Neuron (in vitro differentiated cells): Measurements from ENCODE around the gene MAST4.
A peak's percentile ranks its signal among the peaks of the same experiment; 100 is the strongest.

Experiments
- H2AFZ ChIP-seq: one replicate; pipeline ENCODE4 v1.6.1; 2013; ENCODE audit warnings: low read depth, mild to moderate bottlenecking, inconsistent platforms, low read length, moderate library complexity
- H3K27me3 ChIP-seq: one replicate; pipeline ENCODE4 v1.6.1; 2013; ENCODE audit warnings: low read length; ENCODE audit not compliant: insufficient read depth
- H3K36me3 ChIP-seq: one replicate; pipeline ENCODE4 v1.6.1; 2013; ENCODE audit warnings: low read length; ENCODE audit not compliant: insufficient read depth
- H3K4me1 ChIP-seq: one replicate; pipeline ENCODE4 v1.6.1; 2013; ENCODE audit warnings: low read length; ENCODE audit not compliant: insufficient read depth
- H3K4me3 ChIP-seq: 2 replicates; pipeline ENCODE4 v1.5.1; 2013; ENCODE audit warnings: mild to moderate bottlenecking, low read length, moderate library complexity
- H3K9me3 ChIP-seq: one replicate; pipeline ENCODE4 v1.6.1; 2013; ENCODE audit warnings: low read length

MAST4 gene

GRCh38 chr5:66826263-66826662, 230.1 kb downstream of the MAST4 start:
- Histone ChIP-seq H3K4me1 (peaks cover 21% of the 10 kb centered on the region), H3K4me3 (no peak overlapping the region), H3K27me3 (no peaks in the 10 kb centered on the region), H3K36me3 (no peaks in the 10 kb centered on the region), H2AFZ (no peak overlapping the region), H3K9me3 (no peaks in the 10 kb centered on the region)

DNA sequence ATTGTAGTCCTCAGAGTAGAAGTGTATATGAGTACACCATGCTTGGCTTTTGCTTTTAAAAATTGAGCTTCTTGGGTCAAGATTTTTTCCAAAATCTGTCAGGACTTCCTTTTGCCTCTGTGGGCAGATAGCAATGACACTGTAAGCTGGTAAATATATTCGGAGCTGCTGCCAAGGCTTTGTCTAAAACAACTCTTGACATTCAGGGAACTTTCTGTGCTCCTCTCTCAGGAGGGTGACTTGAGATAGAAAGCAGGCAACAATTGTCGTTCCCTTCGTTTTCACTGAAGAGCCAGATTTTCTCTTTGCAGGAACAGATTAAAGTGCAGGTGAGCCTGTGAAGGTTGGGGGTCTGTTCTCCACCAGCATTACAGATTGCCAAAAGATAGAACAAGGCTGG, 230.5 kb downstream of the MAST4 start:
- H3K9me3 ChIP-seq: no peaks in the 10 kb centered on the region
- no peaks in the 10 kb centered on the region for H3K36me3 ChIP-seq
- no peaks in the 10 kb centered on the region for H3K27me3 ChIP-seq
- H3K4me3 ChIP-seq: no peak overlapping the region
- H2AFZ ChIP-seq: no peak overlapping the region
- peaks cover 21% of the 10 kb centered on the region for H3K4me1 ChIP-seq

DNA sequence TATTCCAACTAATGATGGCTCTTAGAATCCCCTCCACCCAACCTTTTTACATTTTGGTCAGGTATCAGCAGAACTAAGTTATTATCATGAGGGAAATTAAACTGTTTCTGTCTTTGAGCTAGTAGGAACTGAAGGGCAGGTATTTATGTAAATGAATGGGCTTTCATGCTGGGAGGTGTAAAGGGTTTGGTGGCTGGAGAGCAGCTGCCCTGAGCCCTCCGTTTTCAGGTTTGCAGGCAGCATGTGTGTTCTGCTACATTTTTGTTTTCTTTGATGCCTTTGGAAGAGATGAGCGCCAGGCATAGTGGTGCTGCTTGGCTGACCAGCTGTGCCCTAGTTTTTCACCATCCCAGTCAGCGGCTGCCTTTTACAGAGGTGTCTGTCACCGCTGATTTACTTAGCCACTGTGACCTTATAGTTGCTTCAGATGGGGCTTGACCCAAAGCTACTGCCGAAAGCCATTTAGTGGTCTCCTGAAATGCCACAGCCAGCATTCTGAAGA, 231.9 kb downstream of the MAST4 start:
- H3K4me3 ChIP-seq: peak overlapping the region; percentile 28
- H3K9me3 ChIP-seq: no peaks in the 10 kb centered on the region
- H3K27me3 ChIP-seq: no peaks in the 10 kb centered on the region
- H3K36me3 ChIP-seq: no peaks in the 10 kb centered on the region
- peaks cover 21% of the 10 kb centered on the region for H3K4me1 ChIP-seq
- H2AFZ ChIP-seq: no peak overlapping the region

- peak overlapping the region; percentile 28 for H3K4me3 ChIP-seq
Observed at GRCh38 chr5:66828548-66829357, 232.6 kb downstream of the MAST4 start.

DNA sequence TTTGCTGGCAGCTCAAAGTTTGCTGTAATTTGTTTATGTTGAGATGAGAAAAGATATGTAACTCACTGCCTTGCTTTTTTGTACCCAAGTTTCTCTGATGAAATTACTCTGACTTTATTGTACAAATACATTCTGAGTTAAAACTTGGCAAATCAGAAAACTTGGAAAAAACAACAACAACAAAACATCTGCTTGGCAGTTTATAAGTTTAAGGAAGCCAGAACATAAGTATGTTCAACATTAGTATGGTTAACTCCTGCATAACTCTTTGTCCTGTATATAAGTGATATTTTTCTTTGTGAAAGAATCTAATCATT, 233.1 kb downstream of the MAST4 start:
- Histone ChIP-seq H3K4me3 (peak overlapping the region; percentile 28), H2AFZ (peak overlapping the region; percentile 19), H3K27me3 (no peaks in the 10 kb centered on the region), H3K9me3 (no peaks in the 10 kb centered on the region), H3K4me1 (peaks cover 21% of the 10 kb centered on the region), H3K36me3 (no peaks in the 10 kb centered on the region)

More at GRCh38 chr5:66828548-66829357, 232.6 kb downstream of the MAST4 start:
- H3K27me3 ChIP-seq: no peaks in the 10 kb centered on the region
- no peaks in the 10 kb centered on the region for H3K9me3 ChIP-seq
- peak overlapping the region; percentile 19 for H2AFZ ChIP-seq
- peaks cover 21% of the 10 kb centered on the region for H3K4me1 ChIP-seq
- H3K36me3 ChIP-seq: no peaks in the 10 kb centered on the region

DNA sequence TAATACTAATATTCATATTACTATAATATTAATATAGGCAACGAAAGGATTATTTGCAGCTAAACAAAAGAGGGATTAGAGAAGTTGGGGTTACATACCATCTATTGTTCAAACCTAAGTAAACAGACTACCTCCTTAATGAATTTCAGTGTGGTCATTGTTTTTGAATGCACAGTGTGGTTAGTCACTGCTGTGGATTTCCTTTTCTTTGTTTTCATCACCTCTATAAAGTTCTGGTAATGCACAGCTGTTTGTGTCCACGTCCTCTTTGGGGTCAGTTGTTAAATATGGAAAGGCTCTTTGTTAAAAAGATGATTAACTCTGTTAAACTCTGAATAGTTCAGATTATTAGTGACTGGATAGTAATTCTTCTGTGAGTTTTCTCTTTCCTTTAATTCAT, 233.6 kb downstream of the MAST4 start:
- Histone ChIP-seq H3K9me3 (no peaks in the 10 kb centered on the region), H3K36me3 (no peaks in the 10 kb centered on the region), H3K4me1 (peaks cover 21% of the 10 kb centered on the region), H2AFZ (no peak overlapping the region), H3K27me3 (no peaks in the 10 kb centered on the region), H3K4me3 (no peak overlapping the region)

DNA sequence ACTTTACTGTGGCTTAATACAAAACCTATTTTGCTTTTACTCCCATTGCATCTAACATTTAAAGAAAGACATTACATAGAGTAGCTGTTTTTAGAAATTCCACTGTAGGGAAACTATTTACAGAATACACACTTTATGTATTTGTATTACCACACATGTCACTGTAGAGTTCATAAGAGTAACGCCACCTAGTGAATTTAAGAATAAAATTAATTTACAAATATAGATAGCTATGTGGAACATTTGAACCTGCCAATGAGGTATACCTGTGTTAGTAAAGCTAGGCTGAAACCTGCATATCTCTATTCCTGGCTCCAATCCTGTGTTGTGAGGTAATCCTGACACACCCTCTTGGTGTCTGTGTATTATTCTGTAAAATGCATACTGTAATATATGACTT, 234.4 kb downstream of the MAST4 start:
- H2AFZ ChIP-seq: no peak overlapping the region
- no peaks in the 10 kb centered on the region for H3K36me3 ChIP-seq

DNA sequence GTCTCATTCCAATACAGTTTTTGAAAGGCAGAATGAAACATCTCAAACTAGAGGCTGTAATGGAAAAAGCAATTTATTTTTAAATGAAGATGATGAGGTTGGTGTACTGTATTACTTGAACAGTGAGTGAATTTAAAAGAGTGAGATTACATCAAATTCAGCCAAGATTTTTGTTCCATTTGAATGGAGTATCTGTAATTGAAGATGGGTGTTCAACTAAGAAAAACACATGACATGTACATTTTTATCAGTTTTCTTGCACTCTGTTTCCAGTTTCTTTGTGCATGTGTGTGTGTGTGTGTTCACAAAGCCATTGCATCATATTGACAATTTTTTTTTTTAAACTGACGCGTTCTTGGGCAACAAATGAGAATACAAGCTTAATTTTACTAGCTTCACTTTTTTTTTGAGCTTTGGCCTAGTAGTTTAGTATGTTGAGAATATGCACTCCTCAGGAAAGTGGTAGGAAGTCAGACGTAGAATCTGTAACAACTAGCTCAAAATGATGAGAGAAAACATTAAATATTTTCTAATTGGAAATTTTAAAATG, 243.5 kb downstream of the MAST4 start:
- Histone ChIP-seq H2AFZ (no peak overlapping the region), H3K27me3 (no peaks in the 10 kb centered on the region), H3K4me3 (no peak overlapping the region), H3K9me3 (no peaks in the 10 kb centered on the region), H3K4me1 (peaks cover 20% of the 10 kb centered on the region), H3K36me3 (no peaks in the 10 kb centered on the region)

More for the DNA sequence above, 234.4 kb downstream of the MAST4 start:
- Histone ChIP-seq H3K4me1 (peaks cover 21% of the 10 kb centered on the region), H3K4me3 (no peak overlapping the region), H3K9me3 (no peaks in the 10 kb centered on the region), H3K27me3 (no peaks in the 10 kb centered on the region)

- Histone ChIP-seq H3K27me3 (no peaks in the 10 kb centered on the region), H3K36me3 (no peaks in the 10 kb centered on the region)
Observed at GRCh38 chr5:66840511-66841013, 244.4 kb downstream of the MAST4 start.

GRCh38 chr5:66841264-66841663, 245.1 kb downstream of the MAST4 start:
- no peak overlapping the region for H2AFZ ChIP-seq
- H3K4me1 ChIP-seq: peaks cover 20% of the 10 kb centered on the region
- no peak overlapping the region for H3K4me3 ChIP-seq
- H3K36me3 ChIP-seq: no peaks in the 10 kb centered on the region
- H3K27me3 ChIP-seq: no peaks in the 10 kb centered on the region
- no peaks in the 10 kb centered on the region for H3K9me3 ChIP-seq

More at GRCh38 chr5:66840511-66841013, 244.4 kb downstream of the MAST4 start:
- H3K4me1 ChIP-seq: peaks cover 20% of the 10 kb centered on the region
- H3K4me3 ChIP-seq: no peak overlapping the region
- no peak overlapping the region for H2AFZ ChIP-seq
- H3K9me3 ChIP-seq: no peaks in the 10 kb centered on the region

DNA sequence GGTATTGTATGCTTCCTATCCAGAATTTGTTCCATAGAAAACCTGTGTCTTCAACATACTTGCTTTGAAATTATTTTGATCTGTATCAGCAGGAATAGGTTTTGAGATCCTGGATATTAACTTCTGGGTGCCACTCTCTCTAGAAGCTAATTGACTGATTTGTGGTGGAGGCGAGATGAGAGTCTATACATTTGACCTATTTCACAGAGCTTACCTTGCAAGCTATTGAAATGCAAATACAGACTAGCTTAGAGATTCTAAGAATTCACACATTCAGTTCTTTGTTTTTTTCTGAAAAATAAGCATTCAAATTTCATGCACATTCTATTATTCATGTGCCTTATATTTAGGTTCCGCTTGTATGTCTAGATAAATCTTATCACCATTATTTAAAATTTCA, 246.3 kb downstream of the MAST4 start:
- H2AFZ ChIP-seq: no peak overlapping the region

DNA sequence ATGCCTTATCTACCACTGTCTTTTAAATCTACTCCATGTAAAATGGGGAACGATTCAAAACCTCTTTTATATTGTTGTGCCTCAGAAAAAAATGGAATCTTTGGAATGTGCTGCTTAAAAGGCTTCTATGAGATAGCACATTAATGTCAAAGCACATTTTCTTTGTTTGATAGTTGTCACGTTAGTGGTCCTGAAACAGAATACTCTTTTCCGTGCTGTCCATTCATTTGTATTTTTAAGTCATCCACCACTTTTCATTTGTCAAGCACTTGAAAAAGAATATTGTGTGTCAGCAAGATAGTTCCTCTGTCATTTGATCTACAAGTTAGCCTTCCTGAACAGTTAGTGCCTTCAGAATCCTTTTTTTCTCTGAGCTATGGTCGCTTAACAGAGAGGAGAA, 246.9 kb downstream of the MAST4 start:
- H3K36me3 ChIP-seq: no peaks in the 10 kb centered on the region
- H3K4me3 ChIP-seq: no peak overlapping the region
- peak overlapping the region; percentile 12 for H2AFZ ChIP-seq
- H3K9me3 ChIP-seq: no peaks in the 10 kb centered on the region
- H3K4me1 ChIP-seq: peaks cover 20% of the 10 kb centered on the region
- no peaks in the 10 kb centered on the region for H3K27me3 ChIP-seq

More for the DNA sequence above, 246.3 kb downstream of the MAST4 start:
- Histone ChIP-seq H3K36me3 (no peaks in the 10 kb centered on the region), H3K27me3 (no peaks in the 10 kb centered on the region), H3K4me1 (peaks cover 20% of the 10 kb centered on the region), H3K4me3 (no peak overlapping the region), H3K9me3 (no peaks in the 10 kb centered on the region)

DNA sequence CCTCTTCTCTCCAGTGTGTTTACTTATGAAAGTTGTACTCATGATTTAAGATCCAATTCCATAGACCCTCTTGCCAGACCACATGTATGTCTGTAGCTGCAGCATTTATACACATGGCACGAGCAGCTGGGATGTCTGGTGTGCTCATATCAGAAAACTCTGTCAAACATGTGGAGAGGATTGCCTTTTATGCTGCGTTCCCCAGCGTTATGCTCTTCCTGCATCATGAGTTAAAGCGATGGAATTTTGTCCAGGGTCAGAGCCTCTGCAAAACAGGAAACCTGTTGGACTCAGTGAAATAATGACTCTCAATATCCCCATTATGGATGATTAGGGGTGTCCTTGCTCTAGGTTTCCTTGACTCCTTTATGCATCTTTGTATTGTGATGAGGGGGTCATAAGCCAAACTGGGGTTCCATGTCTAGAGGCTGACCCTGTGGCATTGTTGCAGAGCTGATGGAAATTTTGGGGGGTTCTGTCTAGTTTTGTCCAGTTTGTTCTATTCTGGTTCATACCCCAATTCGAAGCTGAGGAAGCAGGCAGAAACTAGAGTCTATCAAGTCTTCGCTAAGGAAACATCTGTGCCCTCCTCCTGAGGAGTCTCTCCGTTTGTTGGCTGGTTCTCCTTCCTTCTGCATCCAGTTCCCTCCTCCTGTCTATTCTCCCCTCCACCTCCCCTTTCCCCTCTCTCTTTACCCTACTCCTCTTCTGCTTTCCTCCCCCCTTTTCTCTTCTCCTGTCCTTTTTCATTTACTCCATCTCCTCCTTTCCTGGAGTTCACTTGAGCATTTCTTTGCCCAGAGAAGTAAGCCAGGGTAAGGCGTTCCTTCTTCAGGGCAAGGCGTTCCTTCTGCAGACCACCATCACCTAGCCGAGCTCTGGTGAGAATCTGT, 252.8 kb downstream of the MAST4 start:
- Histone ChIP-seq H3K4me3 (no peak overlapping the region), H3K36me3 (no peaks in the 10 kb centered on the region), H3K4me1 (peaks cover 3% of the 10 kb centered on the region), H2AFZ (no peak overlapping the region), H3K27me3 (no peaks in the 10 kb centered on the region), H3K9me3 (no peaks in the 10 kb centered on the region)
